AG04450 (cell line): ENCODE data around the gene STAB1. TPM values are rescaled to one million over a fixed set of nuclear protein-coding genes. Genes with fewer than 3 reads are reported as not detected.

Experiments used
- CTCF ChIA-PET: fragments of 300-600, 350-600 bp; formaldehyde crosslinking; extraction: SDS; loops from one replicate; lab custom pipeline; 2022; ENCODE audit warnings: antibody characterized with exemption, inconsistent platforms; lab: Charles Lee
- POLR2A ChIA-PET: fragments of 350-600 bp; formaldehyde crosslinking; extraction: SDS; loops from one replicate; lab custom pipeline; 2021; ENCODE audit warnings: antibody characterized with exemption, inconsistent platforms; lab: Yijun Ruan, JAX
- DNase-seq: peaks from one replicate; pipeline ENCODE4 v3.0.0-alpha.2; 2011; ENCODE audit warnings: low read depth, low spot score
- H3K27ac ChIP-seq: one replicate; pipeline ENCODE4 v1.5.1; 2012; ENCODE audit warnings: low read depth, low read length, control low read depth
- H3K27me3 ChIP-seq: one replicate; pipeline ENCODE4 v1.6.0; 2012; ENCODE audit warnings: low read length; ENCODE audit not compliant: control insufficient read depth, insufficient read depth
- H3K4me3 ChIP-seq: 2 replicates; pipeline ENCODE4 v1.5.1; 2011; ENCODE audit warnings: mild to moderate bottlenecking, low read depth, low read length, control low read depth
- H3K9me3 ChIP-seq: 2 replicates; pipeline ENCODE4 v1.5.1; 2012; ENCODE audit warnings: low read length; ENCODE audit not compliant: control insufficient read depth, insufficient read depth
- CTCF ChIP-seq: IDR thresholded peaks from 2 replicates; pipeline ENCODE4 v1.5.1; 2011; ENCODE audit warnings: low read depth, low read length, control low read depth, inconsistent platforms
- polyA plus RNA-seq: library from polyadenylated mRNA; depleted of rRNA; stranded (reverse); fragments of >200 nt; gene quantifications from 2 replicates; pipeline ENCODE4 v1.2.3, GENCODE V29; 2011

Gene STAB1
- polyA plus RNA-seq, 1 experiment = 0.02 TPM

- DNase-seq = no peak
- H3K4me3 ChIP-seq = no peak overlapping the region
- no peaks in the 10 kb centered on the region for H3K9me3 ChIP-seq
- H3K27me3 ChIP-seq = no peaks in the 10 kb centered on the region
- H3K27ac ChIP-seq = no peak overlapping the region
- no peak for TF ChIP-seq CTCF
- POLR2A ChIA-PET = interaction anchor here (1.6 kb wide), 1 partner anchor 16 kb away, joined by 4 read pairs; the partner anchor contains the start of gene UQCC5
- CTCF ChIA-PET = no interaction called here
Measured at GRCh38 chr3:52552089-52552488, 57.0 kb downstream of the STAB1 start.

GRCh38 chr3:52554026-52554755 is 59.1 kb downstream of the STAB1 start:
- no peak for DNase-seq
- ChIA-PET CTCF (no interaction called here), POLR2A (no interaction called here)
- Histone ChIP-seq H3K27me3 (no peaks in the 10 kb centered on the region), H3K4me3 (no peak overlapping the region), H3K9me3 (no peaks in the 10 kb centered on the region), H3K27ac (no peak overlapping the region)
- TF ChIP-seq CTCF = no peak

GRCh38 chr3:52555056-52555455 is 59.9 kb downstream of the STAB1 start:
- ChIA-PET CTCF (no interaction called here), POLR2A (no interaction called here)
- H3K9me3 ChIP-seq = no peaks in the 10 kb centered on the region
- no peaks in the 10 kb centered on the region for H3K27me3 ChIP-seq
- DNase-seq = no peak
- TF ChIP-seq CTCF = no peak
- H3K27ac ChIP-seq = no peak overlapping the region
- H3K4me3 ChIP-seq = no peak overlapping the region

GRCh38 chr3:52557011-52557960 is 62.1 kb downstream of the STAB1 start:
- DNase-seq = no peak
- no peaks in the 10 kb centered on the region for H3K9me3 ChIP-seq
- CTCF ChIA-PET = interaction anchor here (0.5 kb wide), 1 partner anchor 146 kb away, joined by 4 read pairs; no protein-coding TSS in a partner anchor
- POLR2A ChIA-PET = no interaction called here
- TF ChIP-seq CTCF = no peak
- no peak overlapping the region for H3K27ac ChIP-seq
- H3K27me3 ChIP-seq = no peaks in the 10 kb centered on the region
- no peak overlapping the region for H3K4me3 ChIP-seq
